IPS-NIHi11 (cell line): ENCODE results near the gene OPRM1.
A peak's percentile ranks its signal among the peaks of the same experiment; 100 is the strongest.
"Not testable (repeated sequence)": the region's sequence is repeated elsewhere in the genome, so short reads cannot be mapped to it uniquely, and the experiment has no call there.

ENCODE experiments used
- DNase-seq: peaks from one replicate; pipeline ENCODE4 v3.0.0; 2012; ENCODE audit warnings: mixed read lengths, low spot score

Gene OPRM1

DNA sequence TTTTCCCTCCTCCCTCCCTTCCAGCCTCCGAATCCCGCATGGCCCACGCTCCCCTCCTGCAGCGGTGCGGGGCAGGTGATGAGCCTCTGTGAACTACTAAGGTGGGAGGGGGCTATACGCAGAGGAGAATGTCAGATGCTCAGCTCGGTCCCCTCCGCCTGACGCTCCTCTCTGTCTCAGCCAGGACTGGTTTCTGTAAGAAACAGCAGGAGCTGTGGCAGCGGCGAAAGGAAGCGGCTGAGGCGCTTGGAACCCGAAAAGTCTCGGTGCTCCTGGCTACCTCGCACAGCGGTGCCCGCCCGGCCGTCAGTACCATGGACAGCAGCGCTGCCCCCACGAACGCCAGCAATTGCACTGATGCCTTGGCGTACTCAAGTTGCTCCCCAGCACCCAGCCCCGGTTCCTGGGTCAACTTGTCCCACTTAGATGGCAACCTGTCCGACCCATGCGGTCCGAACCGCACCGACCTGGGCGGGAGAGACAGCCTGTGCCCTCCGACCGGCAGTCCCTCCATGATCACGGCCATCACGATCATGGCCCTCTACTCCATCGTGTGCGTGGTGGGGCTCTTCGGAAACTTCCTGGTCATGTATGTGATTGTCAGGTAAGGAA, at the start of gene OPRM1:
Gene OPRM1 (plus strand): TSS at position 10 of the 612 bp plus-strand sequence. CDS start 305 bp downstream, at position 315.
- peak; percentile 85 for DNase-seq

DNA sequence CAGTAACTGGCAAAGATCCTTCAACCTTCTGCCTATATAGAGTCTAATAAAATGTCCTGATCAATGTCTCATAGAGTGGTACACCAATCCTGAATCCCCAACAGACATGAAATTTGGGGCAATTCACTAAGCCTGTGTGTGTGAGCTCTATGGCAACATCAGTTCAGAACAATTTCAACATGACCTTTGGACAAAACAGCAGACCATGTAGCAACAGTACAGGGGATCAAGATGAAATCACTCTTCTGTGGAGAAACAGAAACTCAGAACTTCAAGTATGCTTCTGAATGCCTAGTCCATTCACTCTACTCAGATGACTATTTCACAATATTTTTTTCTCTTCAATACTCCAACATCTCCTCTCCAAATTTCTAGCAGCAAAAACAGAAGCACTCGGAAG, 49.1 kb upstream of the OPRM1 start:
- DNase-seq, result no peak

DNA sequence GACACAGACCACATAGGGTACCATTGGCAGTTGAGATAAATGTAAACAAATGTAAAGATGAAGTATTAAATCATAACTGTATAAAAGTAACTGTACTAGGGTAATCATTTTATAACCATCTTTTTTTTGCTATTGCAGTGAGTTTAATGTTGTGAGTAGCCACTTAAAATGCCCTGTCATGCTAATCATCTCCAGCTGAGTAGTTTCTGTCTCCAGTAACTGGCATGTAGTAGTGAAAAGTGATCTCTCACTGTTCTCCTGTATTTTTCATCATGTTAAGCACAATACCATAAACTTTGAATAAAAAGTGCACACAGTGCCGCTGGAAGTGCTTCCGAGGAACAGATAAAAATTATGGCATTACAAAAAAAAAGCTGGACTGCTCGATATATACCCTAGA, 45.0 kb upstream of the OPRM1 start:
- no peak for DNase-seq

DNA sequence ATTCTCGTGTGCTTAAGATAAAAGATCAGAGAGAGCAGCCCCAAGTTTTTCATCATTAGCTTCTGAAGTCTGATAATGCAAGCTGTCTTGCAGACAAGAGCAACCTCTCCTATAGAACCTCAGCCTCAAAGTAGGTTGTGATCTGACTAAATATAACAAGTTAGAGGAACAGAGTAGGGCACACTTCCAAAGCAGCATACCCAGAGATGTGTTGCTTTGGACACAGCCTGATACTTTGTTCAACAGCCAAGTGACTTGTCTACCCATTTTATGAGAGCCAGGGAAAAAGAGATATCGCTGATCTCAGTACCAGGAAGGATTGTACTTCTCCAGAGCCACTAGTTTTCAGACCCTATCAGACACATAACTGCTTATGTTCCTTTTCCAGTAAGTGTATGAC, 44.2 kb upstream of the OPRM1 start:
- DNase-seq, result no peak

DNA sequence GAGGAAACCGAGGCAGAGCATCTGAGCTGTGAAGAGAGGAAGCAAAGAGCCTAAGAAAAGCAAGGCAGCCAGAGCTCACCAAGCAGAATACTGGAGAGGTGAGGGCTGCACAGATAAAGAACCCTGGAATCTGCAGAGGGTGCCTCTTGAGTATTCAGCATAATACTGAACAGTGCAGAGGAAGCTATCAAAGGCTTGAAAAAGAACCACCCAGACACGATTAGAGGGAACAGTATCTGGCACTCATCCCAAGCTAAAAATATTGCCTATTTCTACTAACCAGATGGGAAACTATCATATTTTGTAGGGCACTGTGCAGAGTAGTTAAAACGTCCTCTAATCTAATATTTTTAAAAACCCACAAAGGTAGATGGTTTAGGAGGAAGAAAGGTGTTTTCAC, 41.8 kb upstream of the OPRM1 start:
- no peak for DNase-seq

DNA sequence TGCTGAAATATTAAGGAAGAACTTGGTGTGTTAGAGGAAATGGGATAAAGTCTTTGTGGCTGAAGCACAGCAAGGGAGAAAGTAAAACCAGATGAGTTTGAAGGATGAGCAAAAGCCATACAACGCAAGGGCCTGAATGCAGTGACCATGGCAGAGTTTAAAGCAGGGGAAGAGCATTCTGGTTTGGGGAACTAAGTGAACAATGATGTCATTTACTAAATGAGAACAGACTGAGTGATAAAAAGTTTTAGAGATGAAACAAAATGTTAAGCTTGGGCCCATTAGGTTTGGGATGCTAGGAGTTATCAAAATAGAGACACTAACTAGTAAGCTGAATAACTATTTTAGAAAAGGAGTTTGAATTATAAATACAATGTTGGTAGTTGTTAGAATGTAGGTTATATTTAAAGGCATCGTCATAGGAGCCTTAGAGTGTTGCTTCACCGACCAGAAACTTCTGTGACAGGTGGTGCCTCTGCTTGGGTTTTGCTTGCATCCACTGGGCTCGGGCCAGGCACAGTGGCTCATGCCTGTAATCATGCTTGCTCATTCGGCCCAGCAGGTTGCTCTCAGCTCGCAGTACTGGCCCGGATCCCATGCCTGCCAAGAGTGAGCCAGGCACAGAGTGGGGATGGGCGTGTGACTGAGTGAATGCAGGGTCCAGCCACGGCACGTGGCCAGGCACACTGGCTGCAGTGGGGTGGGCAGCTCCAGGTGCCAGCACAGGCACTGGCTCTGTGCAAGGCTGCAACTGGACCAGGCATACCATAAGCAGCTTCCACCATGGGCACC, 37.4 kb upstream of the OPRM1 start:
- no peak for DNase-seq

DNA sequence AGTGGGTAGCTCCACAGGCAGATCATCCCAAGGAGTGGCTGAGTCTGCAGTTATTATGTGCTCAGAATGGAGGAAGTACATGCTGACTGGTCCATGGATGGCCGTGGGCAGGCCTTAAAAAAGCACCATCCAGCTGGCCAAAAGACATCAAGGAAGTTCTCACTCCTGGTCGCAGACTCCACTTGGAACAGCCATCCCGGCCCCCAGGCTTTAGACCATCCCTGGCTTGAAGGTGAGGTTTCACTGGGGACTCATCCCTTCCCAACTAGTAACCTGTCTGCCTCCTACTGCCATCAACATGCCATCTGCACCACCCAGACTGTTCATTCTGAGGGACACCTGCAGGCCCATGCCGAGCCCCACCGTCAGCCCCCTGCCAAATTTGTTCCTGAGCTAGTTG, 36.1 kb upstream of the OPRM1 start:
- no peak for DNase-seq

DNA sequence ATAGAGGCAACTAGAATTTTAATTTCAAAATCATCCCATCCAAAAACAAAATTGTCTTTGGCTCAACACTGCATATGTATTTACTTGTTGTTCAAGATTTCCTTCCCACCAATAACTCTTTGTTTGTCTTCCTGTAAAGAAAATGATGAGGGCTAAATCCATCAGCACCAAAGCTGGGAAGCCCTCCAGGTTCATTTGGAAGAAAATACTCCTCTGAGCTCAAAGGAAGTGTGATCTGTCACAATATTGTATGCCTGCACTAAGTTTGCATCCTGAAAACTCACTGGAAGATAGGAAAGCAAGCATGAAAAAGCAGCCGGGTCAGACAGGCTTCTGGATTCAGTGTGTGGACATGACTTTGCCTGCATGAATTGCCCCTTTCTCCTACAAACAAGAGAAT, 28.7 kb upstream of the OPRM1 start:
- DNase-seq, result no peak

DNA sequence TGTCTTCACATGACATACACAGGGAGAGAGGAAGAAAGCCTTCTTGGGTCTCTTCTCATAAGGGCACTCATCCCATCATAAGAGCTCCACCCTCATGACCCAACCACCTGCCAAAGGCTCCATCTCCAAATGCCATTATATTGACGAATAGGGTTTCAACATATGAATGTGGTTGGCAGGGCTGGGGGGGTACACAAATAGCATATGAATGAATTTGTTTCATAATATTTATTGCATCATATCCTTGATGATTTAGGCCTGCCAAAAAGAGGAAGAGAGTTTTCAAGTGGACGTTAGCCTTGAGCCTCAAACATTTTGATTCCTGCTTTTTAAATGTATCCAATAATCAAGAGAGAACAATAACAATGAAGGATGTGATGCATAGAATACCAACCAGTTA, 26.2 kb upstream of the OPRM1 start:
- no peak for DNase-seq

DNA sequence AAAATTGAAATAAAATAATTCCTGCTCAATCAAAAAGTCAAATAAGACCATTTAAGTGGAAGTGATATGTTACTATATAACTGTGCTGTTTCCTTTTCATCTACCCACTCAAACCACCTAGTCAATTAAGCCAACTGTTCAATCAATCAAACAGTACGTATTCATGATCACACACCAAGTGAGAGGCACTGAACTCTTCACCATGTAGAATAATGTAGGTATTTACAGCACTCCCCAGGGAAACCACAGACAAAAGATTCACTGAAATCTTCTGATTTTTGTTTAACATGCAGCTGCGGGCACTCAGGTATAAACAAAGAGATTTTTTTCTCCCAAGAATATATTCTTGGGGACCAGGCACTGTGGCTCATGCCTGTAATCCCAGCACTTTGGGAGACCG, 21.3 kb upstream of the OPRM1 start:
- no peak for DNase-seq

DNA sequence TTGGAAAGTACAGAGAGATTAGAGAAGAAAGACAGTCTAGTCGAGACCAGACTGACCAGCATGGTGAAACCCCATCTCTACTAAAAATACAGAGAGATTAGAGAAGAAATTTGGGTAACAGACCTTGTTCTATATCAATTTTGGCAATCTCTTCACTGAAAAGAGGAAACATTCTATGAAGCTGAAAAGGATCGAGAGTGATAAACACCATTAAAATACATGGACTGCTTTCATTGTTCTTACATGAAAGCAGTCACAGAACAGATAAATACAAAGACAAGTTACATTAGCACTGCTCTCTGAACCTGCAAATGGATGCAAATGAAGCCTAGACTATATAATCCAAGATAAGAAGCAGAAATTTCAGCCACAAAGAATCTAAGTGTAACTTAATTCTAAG, 8.4 kb upstream of the OPRM1 start:
- DNase-seq, result no peak

DNA sequence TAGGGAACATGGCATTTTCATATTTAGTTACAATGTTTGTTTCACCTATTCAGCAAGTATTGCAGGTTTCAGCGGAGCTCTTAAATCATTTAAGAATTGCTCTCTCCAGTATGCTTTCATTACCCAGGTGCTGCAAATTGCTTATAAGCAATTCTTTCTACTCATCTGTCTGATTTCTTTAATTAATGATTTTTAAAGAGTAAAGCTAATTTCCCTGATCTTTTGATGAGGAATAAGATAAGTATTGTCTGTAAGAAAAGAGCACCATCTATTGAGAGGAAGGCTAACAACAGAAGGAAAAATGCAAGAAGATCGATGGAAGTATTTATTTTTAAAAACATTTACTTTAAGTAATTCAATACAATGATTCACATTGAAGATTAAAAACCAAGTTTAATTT, 2.0 kb downstream of the OPRM1 start:
- no peak for DNase-seq

DNA sequence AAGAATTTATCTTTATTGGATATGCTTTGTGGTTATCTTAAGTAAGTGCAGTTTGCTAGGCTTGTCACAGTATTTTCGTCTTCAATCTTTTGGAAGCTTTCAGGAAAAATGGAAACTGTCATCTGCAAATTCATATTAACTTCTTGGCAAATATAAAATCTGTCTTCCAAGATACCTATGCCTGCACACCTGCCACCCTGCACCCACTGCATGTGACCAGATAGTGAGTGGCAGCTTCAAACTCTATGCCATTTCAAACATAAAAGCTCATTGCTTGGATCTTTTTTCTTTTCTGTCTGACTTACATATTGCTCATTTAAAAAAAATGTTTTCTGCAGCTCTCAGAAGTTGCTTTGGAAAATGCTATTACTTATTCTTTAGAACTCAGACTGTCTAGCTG, 14.1 kb downstream of the OPRM1 start:
- no peak for DNase-seq

DNA sequence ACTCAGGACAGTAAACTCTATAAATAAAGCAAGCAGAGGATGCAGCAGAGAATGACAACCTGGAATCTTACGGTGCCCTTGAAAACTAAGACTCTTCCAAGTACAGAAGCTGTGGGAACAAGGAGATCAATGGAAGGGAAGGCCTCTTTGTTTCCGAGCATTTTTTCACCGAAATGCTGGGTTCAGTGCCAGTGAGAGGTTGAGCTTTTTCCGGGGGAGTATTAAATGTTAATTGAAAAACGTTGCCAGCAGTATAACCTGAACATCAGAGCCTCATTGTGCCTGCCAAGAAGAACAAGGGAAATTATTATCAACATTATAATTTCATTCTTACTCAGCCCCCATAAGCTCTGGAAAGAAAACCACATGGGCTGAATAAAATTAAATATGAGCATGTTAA, 17.5 kb downstream of the OPRM1 start:
- DNase-seq, result no peak

DNA sequence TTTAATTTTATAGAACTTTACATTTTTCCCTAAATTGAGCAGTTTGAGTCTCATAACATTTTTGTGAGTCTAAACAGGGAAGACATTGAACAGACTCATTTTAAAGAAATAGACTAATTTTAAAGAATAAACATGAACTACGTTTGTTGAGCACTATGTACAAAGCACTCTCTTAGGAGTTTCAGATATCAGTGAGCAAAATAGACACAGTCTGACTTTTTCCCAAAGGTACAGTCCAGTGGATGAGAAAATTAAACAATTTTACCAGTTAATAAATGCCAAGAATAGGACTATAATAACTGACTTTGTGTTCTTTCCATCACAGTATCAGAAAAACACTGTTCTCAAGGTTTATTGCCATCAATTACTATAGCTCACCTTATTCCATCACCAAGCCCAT, 18.1 kb downstream of the OPRM1 start:
- no peak for DNase-seq

DNA sequence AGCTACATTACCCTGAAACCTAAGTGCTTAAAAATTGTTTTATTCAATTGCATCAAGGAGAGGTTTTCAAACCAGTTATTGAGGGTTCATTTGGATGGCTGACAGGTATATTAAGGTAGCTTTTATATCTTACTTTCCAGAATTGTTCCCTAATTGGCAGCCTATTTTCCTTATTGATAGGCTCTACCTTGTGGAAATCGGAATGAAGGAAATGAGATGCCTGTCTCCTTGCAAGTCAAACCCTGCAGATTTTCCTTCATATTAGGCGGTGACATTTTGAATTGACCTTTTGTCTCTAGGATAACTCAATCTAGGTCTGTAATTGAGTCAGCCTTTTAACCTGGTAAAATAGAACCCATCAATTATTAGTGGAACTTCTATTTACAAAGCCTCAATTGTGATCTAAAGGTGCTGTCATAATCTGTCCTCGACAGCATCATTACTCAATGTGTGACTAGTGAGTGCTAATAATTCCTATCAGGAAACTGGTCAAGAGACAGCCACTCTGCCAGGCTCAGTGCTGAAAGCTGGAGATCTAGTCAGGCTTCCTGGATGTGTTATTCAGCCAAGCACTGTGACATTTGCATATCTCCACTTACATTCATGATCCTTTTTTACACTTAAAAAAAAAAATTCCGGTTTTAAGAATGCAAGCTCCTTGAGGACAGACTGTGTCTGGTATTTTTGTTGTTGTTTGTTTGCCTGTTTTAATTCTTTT, 20.1 kb downstream of the OPRM1 start:
- no peak for DNase-seq

DNA sequence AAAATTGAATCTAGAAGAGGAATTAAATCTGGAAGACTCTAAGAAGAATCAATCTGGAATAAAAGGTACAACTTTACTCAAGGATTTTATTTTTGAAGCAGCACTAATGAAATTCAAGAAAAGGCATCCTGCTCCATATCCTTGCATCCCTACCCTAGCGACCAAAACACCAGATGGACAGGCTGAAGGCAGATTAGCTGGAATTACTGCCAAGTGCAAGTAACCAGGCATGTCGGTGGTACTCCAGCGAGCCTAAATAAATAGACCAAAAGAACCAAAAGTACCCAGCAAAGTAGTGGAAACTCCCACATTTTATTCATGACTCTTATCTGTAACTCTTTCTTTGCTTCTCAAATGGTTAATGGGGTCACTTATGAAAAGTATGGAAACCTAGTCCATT, 21.0 kb downstream of the OPRM1 start:
- no peak for DNase-seq

DNA sequence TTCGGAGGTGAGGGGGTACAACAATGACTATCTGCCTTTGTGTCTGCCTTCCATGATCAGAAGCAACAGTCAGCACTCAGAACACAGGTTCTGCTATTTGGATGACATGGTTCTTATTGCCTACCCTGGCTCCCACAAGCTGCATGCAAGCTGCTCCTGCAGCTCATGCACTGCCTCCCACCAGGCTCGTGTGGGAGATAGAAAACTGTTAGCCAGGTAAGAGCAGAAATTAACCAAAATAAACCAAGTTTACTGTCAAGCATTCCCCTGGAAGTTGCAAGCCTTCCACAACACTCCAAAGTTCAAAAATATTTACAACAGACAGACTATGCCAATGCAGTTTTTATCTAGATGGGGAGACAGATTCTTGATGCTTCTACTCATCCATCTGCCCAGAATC, 31.0 kb downstream of the OPRM1 start:
- no peak for DNase-seq

DNA sequence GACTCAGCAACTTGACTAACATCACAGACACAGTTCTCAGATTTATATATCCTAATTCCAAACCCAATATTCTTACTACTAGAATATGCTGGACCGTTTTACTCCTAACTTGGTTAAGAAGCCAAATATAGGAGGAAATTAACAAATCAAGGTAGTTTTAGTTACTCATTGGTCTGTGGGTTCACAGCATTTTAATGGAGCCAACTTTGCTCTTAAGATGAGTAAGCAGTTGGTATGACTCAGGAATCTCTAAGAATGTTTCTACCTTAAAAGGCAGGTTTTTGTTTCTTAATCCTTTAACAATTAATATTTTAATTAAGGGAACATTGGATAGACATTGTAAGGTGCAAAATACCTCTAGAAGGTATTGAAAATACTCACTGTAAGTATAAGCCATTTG, 31.6 kb downstream of the OPRM1 start:
- DNase-seq, result no peak

DNA sequence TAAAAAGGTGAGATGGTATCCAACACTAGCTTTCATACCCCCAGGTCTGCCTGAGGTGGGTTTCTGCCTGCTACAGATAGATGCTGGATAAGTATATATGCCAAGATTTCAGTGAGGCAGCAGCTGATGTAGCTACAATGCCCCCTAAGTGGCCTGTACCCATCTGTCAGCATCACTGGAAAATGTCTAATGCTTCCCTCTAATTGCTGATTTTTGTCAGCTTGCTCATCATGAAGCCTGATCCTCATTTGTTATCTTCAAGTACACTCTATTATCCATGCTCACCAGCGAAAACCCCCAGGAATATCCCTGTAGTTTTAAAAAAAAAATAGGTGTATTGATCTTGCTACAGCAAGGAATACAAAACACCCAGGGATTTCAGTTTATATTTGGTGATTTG, 32.2 kb downstream of the OPRM1 start:
- no peak for DNase-seq

DNA sequence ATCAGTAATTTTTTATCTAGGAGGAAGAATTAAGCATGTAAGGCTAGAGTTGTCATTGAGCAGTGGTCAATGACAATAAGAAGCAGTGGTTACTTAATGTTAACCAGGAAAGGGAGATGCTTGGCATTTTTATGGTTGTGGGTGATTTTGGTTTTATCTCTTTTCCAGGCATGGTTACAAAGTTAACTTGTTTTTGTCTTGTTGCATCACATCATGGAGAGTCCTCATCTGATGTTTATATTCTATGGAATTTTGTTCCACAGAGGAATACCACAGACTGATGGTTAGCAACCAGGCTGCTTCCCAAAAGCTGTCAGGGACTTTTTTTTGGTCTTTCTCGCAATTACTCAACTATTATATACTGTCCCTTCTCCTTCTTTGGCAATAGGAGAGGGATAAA, 32.7 kb downstream of the OPRM1 start:
- no peak for DNase-seq

DNA sequence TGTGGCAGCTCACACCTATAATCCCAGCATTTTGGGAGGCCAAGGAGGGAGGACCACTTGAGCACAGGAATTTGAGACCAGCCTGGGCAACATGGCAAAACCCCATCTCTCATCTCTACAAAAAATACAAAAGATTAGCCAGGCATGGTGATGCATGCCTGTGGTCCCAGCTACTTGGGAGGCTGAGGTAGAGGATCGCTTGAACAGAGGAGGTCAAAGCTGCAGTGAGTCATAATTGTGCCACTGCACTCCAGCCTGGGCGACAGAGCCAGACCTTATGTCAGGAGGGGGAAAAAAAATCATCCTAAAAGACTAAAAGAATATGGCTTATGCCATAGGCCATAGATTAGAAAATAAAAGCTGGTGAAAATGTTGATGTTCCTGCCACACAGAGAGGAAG, 39.6 kb downstream of the OPRM1 start:
- DNase-seq, result not testable (repeated sequence)

DNA sequence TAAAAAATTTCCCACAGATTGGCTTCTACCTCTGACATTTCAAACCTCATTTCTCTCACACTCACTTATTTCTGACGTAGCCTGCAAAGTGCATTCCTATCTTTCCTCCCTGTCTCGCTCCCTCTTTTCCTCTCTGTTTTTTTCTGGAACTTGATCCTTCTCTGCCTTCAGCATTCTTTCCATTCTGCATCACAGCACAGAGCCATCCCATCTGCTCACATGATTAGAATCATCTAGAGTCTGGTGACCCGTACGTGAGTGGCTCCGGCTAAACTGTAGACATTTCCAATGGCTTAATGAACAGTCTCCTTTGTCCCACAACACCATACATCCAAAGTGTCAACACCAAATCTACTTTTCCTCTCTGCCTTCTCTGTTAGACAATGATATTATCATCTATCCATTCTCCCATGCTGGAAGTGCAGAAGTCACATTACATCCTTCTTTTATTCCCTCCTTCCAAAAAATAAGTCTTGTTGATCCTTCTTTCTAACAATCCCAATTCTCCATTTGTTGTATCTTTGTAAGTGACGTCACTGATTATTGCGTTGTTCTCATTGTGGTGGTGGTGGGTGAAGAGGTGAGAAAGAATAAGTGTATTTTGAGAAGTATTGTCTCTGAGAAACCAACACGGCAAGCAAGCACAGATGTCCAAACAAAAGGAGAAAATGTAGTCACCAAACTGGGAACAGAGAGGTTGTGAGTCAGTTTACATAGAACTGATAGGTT, 41.6 kb downstream of the OPRM1 start:
- DNase-seq, result no peak
